Fibroblast of lung (primary cell): ENCODE results near the gene TMEM179. TPM values are rescaled to one million over a fixed set of nuclear protein-coding genes. Genes with fewer than 3 reads are reported as not detected.

Experiments
- DNase-seq, 2 donors: peaks; one replicate each; pipeline versions ENCODE4 v3.0.0 to v3.0.0-alpha.2; 2010; ENCODE audit warnings: low read depth in 2 of 2
- H2AFZ ChIP-seq: 2 replicates; pipeline ENCODE4 v1.5.1; 2012; ENCODE audit warnings: low read length, control low read depth, inconsistent platforms
- H3K27ac ChIP-seq: 2 replicates; pipeline ENCODE4 v1.5.1; 2011; ENCODE audit warnings: low read length, control low read depth; ENCODE audit not compliant: insufficient read depth
- H3K27me3 ChIP-seq: 2 replicates; pipeline ENCODE4 v1.5.1; 2011; ENCODE audit warnings: mild to moderate bottlenecking, low read length; ENCODE audit not compliant: control insufficient read depth, insufficient read depth
- H3K36me3 ChIP-seq: 2 replicates; pipeline ENCODE4 v1.5.1; 2011; ENCODE audit warnings: low read length; ENCODE audit not compliant: control insufficient read depth, insufficient read depth
- H3K4me1 ChIP-seq: 2 replicates; pipeline ENCODE4 v1.5.1; 2011; ENCODE audit warnings: low read length; ENCODE audit not compliant: control insufficient read depth, insufficient read depth; ENCODE audit errors: extremely low read depth
- H3K4me2 ChIP-seq: 2 replicates; pipeline ENCODE4 v1.5.1; 2011; ENCODE audit warnings: low read length, control low read depth; ENCODE audit not compliant: insufficient read depth; ENCODE audit errors: extremely low read depth
- H3K4me3 ChIP-seq, 4 experiments: fragments of 200-600 bp in 1 of 4; sonication (generic) in 1 of 4; replicated peaks in 1 of 4; 2 replicates each; pipeline ENCODE4 v1.5.1; 2011 to 2016; ENCODE audit warnings: low read length in 4 of 4, low read depth in 3 of 4, mild to moderate bottlenecking in 3 of 4, control low read depth in 2 of 4, inconsistent platforms in 1 of 4, mixed read lengths in 1 of 4; ENCODE audit not compliant: insufficient read depth in 1 of 4; ENCODE audit errors: control extremely low read depth in 1 of 4
- H3K79me2 ChIP-seq: 2 replicates; pipeline ENCODE4 v1.5.1; 2012; ENCODE audit warnings: mild to moderate bottlenecking, low read length, inconsistent platforms; ENCODE audit not compliant: control insufficient read depth, insufficient read depth
- H3K9ac ChIP-seq: 2 replicates; pipeline ENCODE4 v1.5.1; 2011; ENCODE audit warnings: mild to moderate bottlenecking, low read length, control low read depth; ENCODE audit not compliant: insufficient read depth
- H3K9me3 ChIP-seq: 2 replicates; pipeline ENCODE4 v1.5.1; 2012; ENCODE audit warnings: low read depth, low read length; ENCODE audit not compliant: control insufficient read depth, insufficient read depth
- H4K20me1 ChIP-seq: 2 replicates; pipeline ENCODE4 v1.5.1; 2011; ENCODE audit warnings: low read length; ENCODE audit not compliant: control insufficient read depth, insufficient read depth; ENCODE audit errors: extremely low read depth
- EZH2 ChIP-seq: IDR thresholded peaks from 2 replicates; pipeline ENCODE4 v1.5.1; 2012; ENCODE audit warnings: low read length, control low read depth, mild to moderate bottlenecking; ENCODE audit errors: missing control alignments
- polyA plus RNA-seq, 2 donors: library from polyadenylated mRNA; depleted of rRNA in 1 of 2; stranded (reverse) in 1 of 2; unstranded in 1 of 2; fragments of >200 nt; gene quantifications; 2 replicates each; pipeline ENCODE4 v1.2.1, GENCODE V29; 2011 to 2012; ENCODE audit warnings: missing spikeins in 1 of 2
- total RNA-seq: library from RNA; depleted of rRNA; stranded (reverse); fragments of >200 nt; gene quantifications from 2 replicates; pipeline ENCODE4 v1.2.1, GENCODE V29; 2014
- TF ChIP-seq, protein P1 (sequence below), 2 donors: IDR thresholded peaks in 1 of 2; conservative IDR thresholded peaks in 1 of 2; 1 replicate in 1 of 2; 2 replicates in 1 of 2; pipeline ENCODE4 v1.5.1; 2011 to 2012; ENCODE audit warnings: low read length in 2 of 2, control low read depth in 1 of 2, inconsistent platforms in 1 of 2, low read depth in 1 of 2, mild to moderate bottlenecking in 1 of 2

The TMEM179 gene
- total and polyA plus RNA-seq, 2 donors (not counting 1 experiment from before 2014, with no cell fraction given) = under 0.01 to 0.03 TPM

- no peak for DNase-seq
- H4K20me1 ChIP-seq = no peaks in the 10 kb centered on the region
Measured at GRCh38 chr14:104644091-104644635, 39.6 kb upstream of the TMEM179 start.

DNA sequence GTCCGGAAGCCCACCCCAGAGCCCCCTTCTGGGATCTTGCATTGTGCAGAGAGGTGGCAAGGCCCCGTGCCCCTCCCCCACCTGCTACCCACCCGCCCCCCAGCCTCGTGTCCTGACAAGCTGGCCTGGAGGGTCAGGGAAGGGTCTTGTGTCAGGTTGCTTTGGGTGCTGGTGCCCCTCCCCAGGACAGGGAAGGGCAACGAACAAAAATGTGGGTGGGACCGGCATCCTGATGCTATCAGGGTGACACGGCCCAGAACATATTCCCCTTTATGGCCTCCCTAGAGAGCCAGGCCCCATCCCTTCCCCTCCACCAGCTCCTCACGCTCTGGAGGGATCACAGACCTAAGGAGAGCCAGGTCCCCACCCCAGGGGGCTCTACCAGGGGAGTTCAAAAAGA lies 38.7 kb upstream of the TMEM179 start:
- H4K20me1 ChIP-seq = no peaks in the 10 kb centered on the region
- H3K27ac ChIP-seq = no peak overlapping the region
- H3K27me3 ChIP-seq = peaks cover 3% of the 10 kb centered on the region
- no peak overlapping the region for H2AFZ ChIP-seq
- H3K79me2 ChIP-seq = no peaks in the 10 kb centered on the region
- H3K4me1 ChIP-seq = no peaks in the 10 kb centered on the region
- peaks cover 1% of the 10 kb centered on the region for H3K9me3 ChIP-seq
- H3K9ac ChIP-seq = no peak overlapping the region
- no peak for DNase-seq
- no peak overlapping the region for H3K4me3 ChIP-seq
- H3K4me2 ChIP-seq = no peak overlapping the region
- TF ChIP-seq, protein P1, sequence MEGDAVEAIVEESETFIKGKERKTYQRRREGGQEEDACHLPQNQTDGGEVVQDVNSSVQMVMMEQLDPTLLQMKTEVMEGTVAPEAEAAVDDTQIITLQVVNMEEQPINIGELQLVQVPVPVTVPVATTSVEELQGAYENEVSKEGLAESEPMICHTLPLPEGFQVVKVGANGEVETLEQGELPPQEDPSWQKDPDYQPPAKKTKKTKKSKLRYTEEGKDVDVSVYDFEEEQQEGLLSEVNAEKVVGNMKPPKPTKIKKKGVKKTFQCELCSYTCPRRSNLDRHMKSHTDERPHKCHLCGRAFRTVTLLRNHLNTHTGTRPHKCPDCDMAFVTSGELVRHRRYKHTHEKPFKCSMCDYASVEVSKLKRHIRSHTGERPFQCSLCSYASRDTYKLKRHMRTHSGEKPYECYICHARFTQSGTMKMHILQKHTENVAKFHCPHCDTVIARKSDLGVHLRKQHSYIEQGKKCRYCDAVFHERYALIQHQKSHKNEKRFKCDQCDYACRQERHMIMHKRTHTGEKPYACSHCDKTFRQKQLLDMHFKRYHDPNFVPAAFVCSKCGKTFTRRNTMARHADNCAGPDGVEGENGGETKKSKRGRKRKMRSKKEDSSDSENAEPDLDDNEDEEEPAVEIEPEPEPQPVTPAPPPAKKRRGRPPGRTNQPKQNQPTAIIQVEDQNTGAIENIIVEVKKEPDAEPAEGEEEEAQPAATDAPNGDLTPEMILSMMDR (conservative IDR thresholded peaks at IDR 0.05 in 1 of 2, IDR thresholded peaks at IDR 0.05 in 1 of 2; ENCODE audit: low read depth in 1 of 2, low read length in 2 of 2) = no peak
- no peak for TF ChIP-seq EZH2
- H3K36me3 ChIP-seq = no peaks in the 10 kb centered on the region

More at GRCh38 chr14:104644091-104644635, 39.6 kb upstream of the TMEM179 start:
- no peak overlapping the region for H2AFZ ChIP-seq
- peaks cover 3% of the 10 kb centered on the region for H3K27me3 ChIP-seq
- no peak overlapping the region for H3K27ac ChIP-seq
- no peak overlapping the region for H3K4me2 ChIP-seq
- TF ChIP-seq, protein P1 (conservative IDR thresholded peaks at IDR 0.05 in 1 of 2, IDR thresholded peaks at IDR 0.05 in 1 of 2; ENCODE audit: low read depth in 1 of 2, low read length in 2 of 2) = no peak
- TF ChIP-seq EZH2 = no peak
- H3K4me1 ChIP-seq = no peaks in the 10 kb centered on the region
- peaks cover 1% of the 10 kb centered on the region for H3K9me3 ChIP-seq
- H3K36me3 ChIP-seq = no peaks in the 10 kb centered on the region
- H3K9ac ChIP-seq = no peak overlapping the region
- no peak overlapping the region for H3K4me3 ChIP-seq
- H3K79me2 ChIP-seq = no peaks in the 10 kb centered on the region

GRCh38 chr14:104642540-104642868 lies 37.9 kb upstream of the TMEM179 start:
- no peak for DNase-seq
- no peaks in the 10 kb centered on the region for H3K79me2 ChIP-seq
- no peak overlapping the region for H2AFZ ChIP-seq

More at GRCh38 chr14:104642540-104642868, 37.9 kb upstream of the TMEM179 start:
- Histone ChIP-seq H3K27ac (no peak overlapping the region), H4K20me1 (no peaks in the 10 kb centered on the region), H3K27me3 (peaks cover 3% of the 10 kb centered on the region), H3K4me3 (no peak overlapping the region), H3K9ac (no peak overlapping the region), H3K36me3 (no peaks in the 10 kb centered on the region), H3K4me1 (no peaks in the 10 kb centered on the region), H3K4me2 (no peak overlapping the region), H3K9me3 (peaks cover 1% of the 10 kb centered on the region)
- TF ChIP-seq, protein P1 (conservative IDR thresholded peaks at IDR 0.05 in 1 of 2, IDR thresholded peaks at IDR 0.05 in 1 of 2; ENCODE audit: low read depth in 1 of 2, low read length in 2 of 2) = no peak
- no peak for TF ChIP-seq EZH2
